Prostate gland (tissue), 2 donors: ENCODE measurements around the gene LRRC57.

Experiments used
- POLR2A ChIP-seq: fragments of 450-650 bp; IDR thresholded peaks from one replicate; pipeline ENCODE4 v1.6.1; 2016; ENCODE audit warnings: antibody characterized with exemption, mild to moderate bottlenecking
- POLR2AphosphoS5 ChIP-seq: sonication (generic); formaldehyde crosslinking; IDR thresholded peaks from one replicate; pipeline ENCODE4 v1.6.1; 2017; ENCODE audit warnings: antibody characterized with exemption
- TF ChIP-seq, protein P1 (sequence below), 4 experiments: fragments of 200-600 bp in 2 of 4; fragments of 450-650 bp in 2 of 4; sonication (generic) in 2 of 4; IDR thresholded peaks; 1 replicate in 3 of 4; 2 replicates in 1 of 4; pipeline ENCODE4 v1.5.1; 2016 to 2019; ENCODE audit warnings: antibody characterized with exemption in 4 of 4, mild to moderate bottlenecking in 2 of 4, moderate library complexity in 2 of 4

DNA sequence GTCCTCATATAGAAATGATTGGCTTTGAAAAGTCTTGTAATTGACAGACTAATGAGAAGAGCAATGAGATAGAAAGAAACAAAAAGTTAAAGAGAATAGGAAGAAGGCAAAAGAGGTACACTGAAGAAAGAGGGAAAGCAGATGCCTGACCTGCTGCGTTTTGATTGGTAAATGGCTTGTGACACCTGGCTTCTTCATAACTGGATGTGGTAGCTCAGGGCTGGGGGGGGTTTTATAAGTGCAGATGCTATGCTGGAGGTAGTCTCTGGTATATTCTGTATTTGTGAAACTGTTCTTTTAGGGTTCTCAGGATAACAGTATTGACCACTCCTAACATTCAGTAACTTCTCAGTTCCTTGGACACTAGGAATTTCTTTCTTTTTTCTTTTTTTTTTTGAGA is 28.2 kb upstream of the LRRC57 start:
- TF ChIP-seq, protein P1, sequence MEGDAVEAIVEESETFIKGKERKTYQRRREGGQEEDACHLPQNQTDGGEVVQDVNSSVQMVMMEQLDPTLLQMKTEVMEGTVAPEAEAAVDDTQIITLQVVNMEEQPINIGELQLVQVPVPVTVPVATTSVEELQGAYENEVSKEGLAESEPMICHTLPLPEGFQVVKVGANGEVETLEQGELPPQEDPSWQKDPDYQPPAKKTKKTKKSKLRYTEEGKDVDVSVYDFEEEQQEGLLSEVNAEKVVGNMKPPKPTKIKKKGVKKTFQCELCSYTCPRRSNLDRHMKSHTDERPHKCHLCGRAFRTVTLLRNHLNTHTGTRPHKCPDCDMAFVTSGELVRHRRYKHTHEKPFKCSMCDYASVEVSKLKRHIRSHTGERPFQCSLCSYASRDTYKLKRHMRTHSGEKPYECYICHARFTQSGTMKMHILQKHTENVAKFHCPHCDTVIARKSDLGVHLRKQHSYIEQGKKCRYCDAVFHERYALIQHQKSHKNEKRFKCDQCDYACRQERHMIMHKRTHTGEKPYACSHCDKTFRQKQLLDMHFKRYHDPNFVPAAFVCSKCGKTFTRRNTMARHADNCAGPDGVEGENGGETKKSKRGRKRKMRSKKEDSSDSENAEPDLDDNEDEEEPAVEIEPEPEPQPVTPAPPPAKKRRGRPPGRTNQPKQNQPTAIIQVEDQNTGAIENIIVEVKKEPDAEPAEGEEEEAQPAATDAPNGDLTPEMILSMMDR (IDR thresholded peaks at IDR 0.05), result no peak
- no peak for TF ChIP-seq POLR2A
- TF ChIP-seq POLR2AphosphoS5, result no peak
